Neutrophil (primary cell): ENCODE measurements around the gene ARMC5.

Experiments used
- H3K27ac ChIP-seq: fragments of 200-600 bp; sonication (generic); 2 replicates; pipeline ENCODE4 v1.5.1; 2016; ENCODE audit warnings: mild to moderate bottlenecking, moderate library complexity
- H3K27me3 ChIP-seq: fragments of 200-600 bp; sonication (generic); 2 replicates; pipeline ENCODE4 v1.6.0; 2016; ENCODE audit warnings: mild to moderate bottlenecking
- H3K36me3 ChIP-seq: fragments of 200-600 bp; sonication (generic); 2 replicates; pipeline ENCODE4 v1.5.1; 2017
- H3K4me1 ChIP-seq, 2 experiments: fragments of 200-600 bp in 1 of 2; sonication (generic) in 1 of 2; 1 replicate in 1 of 2; 2 replicates in 1 of 2; pipeline versions ENCODE4 v1.5.1 to v1.6.1; 2013 to 2016; ENCODE audit warnings: low read depth in 1 of 2, low read length in 1 of 2, mild to moderate bottlenecking in 1 of 2, moderate library complexity in 1 of 2; ENCODE audit not compliant: control insufficient read depth in 1 of 2, insufficient read depth in 1 of 2
- H3K4me3 ChIP-seq, 2 experiments: fragments of 200-600 bp in 1 of 2; sonication (generic) in 1 of 2; 1 replicate in 1 of 2; 2 replicates in 1 of 2; pipeline ENCODE4 v1.5.1; 2013 to 2016; ENCODE audit warnings: low read depth in 1 of 2, low read length in 1 of 2, mild to moderate bottlenecking in 1 of 2, moderate library complexity in 1 of 2
- H3K9me3 ChIP-seq: fragments of 200-600 bp; sonication (generic); 2 replicates; pipeline ENCODE4 v1.5.1; 2016
- CTCF ChIP-seq: fragments of 200-600 bp; sonication (generic); IDR thresholded peaks from 2 replicates; pipeline ENCODE4 v1.5.1; 2016; ENCODE audit warnings: antibody characterized with exemption

ARMC5 gene

GRCh38 chr16:31472709-31473203 is 13.5 kb downstream of the ARMC5 start:
- H3K9me3 ChIP-seq: no peaks in the 10 kb centered on the region
- no peaks in the 10 kb centered on the region for H3K36me3 ChIP-seq
- H3K27ac ChIP-seq: no peak overlapping the region
- no peak overlapping the region for H3K4me3 ChIP-seq
- peaks cover 70% of the 10 kb centered on the region for H3K27me3 ChIP-seq
- no peak for TF ChIP-seq CTCF
- H3K4me1 ChIP-seq: peaks cover 22 to 31% of the 10 kb centered on the region in 2 experiments

- peaks cover 77% of the 10 kb centered on the region for H3K27me3 ChIP-seq
- H3K4me3 ChIP-seq: no peak overlapping the region
- no peaks in the 10 kb centered on the region for H3K36me3 ChIP-seq
- TF ChIP-seq CTCF: no peak
- H3K4me1 ChIP-seq: peaks cover 22 to 32% of the 10 kb centered on the region in 2 experiments
- H3K9me3 ChIP-seq: no peaks in the 10 kb centered on the region
- no peak overlapping the region for H3K27ac ChIP-seq
These were observed 14.1 kb downstream of the ARMC5 start for GRCh38 chr16:31473264-31473984.

- no peaks in the 10 kb centered on the region for H3K36me3 ChIP-seq
- TF ChIP-seq CTCF: no peak
These were observed 14.9 kb downstream of the ARMC5 start for GRCh38 chr16:31474173-31474714.

GRCh38 chr16:31474773-31475738 is 15.8 kb downstream of the ARMC5 start:
- Histone ChIP-seq H3K4me1 (peaks cover 22 to 32% of the 10 kb centered on the region in 2 experiments), H3K27me3 (peaks cover 81% of the 10 kb centered on the region), H3K27ac (no peak overlapping the region), H3K36me3 (no peaks in the 10 kb centered on the region), H3K4me3 (no peak overlapping the region), H3K9me3 (no peaks in the 10 kb centered on the region)
- TF ChIP-seq CTCF: no peak

More at GRCh38 chr16:31474173-31474714, 14.9 kb downstream of the ARMC5 start:
- peaks cover 22 to 32% of the 10 kb centered on the region in 2 experiments for H3K4me1 ChIP-seq
- no peak overlapping the region for H3K4me3 ChIP-seq
- H3K27ac ChIP-seq: no peak overlapping the region
- no peaks in the 10 kb centered on the region for H3K9me3 ChIP-seq
- H3K27me3 ChIP-seq: peaks cover 81% of the 10 kb centered on the region

GRCh38 chr16:31475946-31476302 is 16.6 kb downstream of the ARMC5 start:
- Histone ChIP-seq H3K4me1 (peaks cover 22 to 36% of the 10 kb centered on the region in 2 experiments), H3K36me3 (no peaks in the 10 kb centered on the region), H3K27ac (no peak overlapping the region), H3K4me3 (peak overlapping the region; percentile 78 to 91), H3K9me3 (no peaks in the 10 kb centered on the region), H3K27me3 (peaks cover 78% of the 10 kb centered on the region)
- no peak for TF ChIP-seq CTCF
